Activated naive CD8-positive, alpha-beta T cell treated with anti-CD3 and anti-CD28 coated beads for 36 hours (primary cell): Measurements from ENCODE around the gene FAM184B. TPM values are rescaled to one million over a fixed set of nuclear protein-coding genes. Genes with fewer than 3 reads are reported as not detected.

Source experiments
- DNase-seq: peaks from one replicate; pipeline ENCODE4 v3.0.0; 2021
- H3K27ac Mint-ChIP-seq: one replicate; pipeline ENCODE4 v1.8.0; 2022; ENCODE audit warnings: mild to moderate bottlenecking, moderate library complexity, mixed read lengths
- H3K27me3 Mint-ChIP-seq: one replicate; pipeline ENCODE4 v1.8.0; 2022; ENCODE audit warnings: mild to moderate bottlenecking, mixed read lengths
- H3K36me3 Mint-ChIP-seq: one replicate; pipeline ENCODE4 v1.8.0; 2021; ENCODE audit warnings: mild to moderate bottlenecking, mixed read lengths
- H3K4me1 Mint-ChIP-seq: one replicate; pipeline ENCODE4 v1.8.0; 2021; ENCODE audit warnings: mixed read lengths
- H3K4me3 Mint-ChIP-seq: one replicate; pipeline ENCODE4 v1.8.0; 2022; ENCODE audit warnings: mild to moderate bottlenecking, moderate library complexity, mixed read lengths
- H3K9me3 Mint-ChIP-seq: one replicate; pipeline ENCODE4 v1.8.0; 2022; ENCODE audit warnings: mixed read lengths
- total RNA-seq, 2 experiments: library from RNA; stranded (reverse); gene quantifications; one replicate each; pipeline ENCODE4 v1.2.3, GENCODE V29; 2021

FAM184B gene
- total RNA-seq, 2 experiments from 2014 or later, result 0.04 TPM; not detected in 1

DNA sequence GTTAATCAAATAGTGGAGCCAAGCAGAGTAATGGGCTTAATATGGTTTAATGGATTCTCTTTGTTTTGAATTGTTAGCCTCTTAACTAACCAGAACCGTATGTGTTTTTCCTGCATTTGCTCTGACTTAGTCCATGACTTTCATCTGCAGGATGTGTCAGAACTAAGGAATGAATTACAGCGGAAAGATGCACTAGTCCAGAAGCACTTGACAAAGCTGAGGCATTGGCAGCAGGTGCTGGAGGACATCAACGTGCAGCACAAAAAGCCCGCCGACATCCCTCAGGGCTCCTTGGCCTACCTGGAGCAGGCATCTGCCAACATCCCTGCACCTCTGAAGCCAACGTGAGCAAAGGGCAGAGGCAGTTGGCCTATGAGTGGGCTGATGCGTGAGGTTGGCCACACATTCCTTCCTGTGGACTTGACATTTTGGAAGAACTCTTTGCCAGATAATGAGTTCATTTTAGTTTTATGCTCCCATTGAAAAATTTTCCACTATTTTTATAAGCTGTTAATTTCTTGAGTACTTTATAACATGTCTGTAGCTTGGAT lies 157.9 kb downstream of the FAM184B start:
- no peak for DNase-seq
- Mint-ChIP-seq H3K27ac (no peak overlapping the region), H3K36me3 (peaks cover 35% of the 10 kb centered on the region), H3K4me1 (peaks cover 13% of the 10 kb centered on the region), H3K27me3 (no peaks in the 10 kb centered on the region), H3K4me3 (no peak overlapping the region), H3K9me3 (no peaks in the 10 kb centered on the region)

DNA sequence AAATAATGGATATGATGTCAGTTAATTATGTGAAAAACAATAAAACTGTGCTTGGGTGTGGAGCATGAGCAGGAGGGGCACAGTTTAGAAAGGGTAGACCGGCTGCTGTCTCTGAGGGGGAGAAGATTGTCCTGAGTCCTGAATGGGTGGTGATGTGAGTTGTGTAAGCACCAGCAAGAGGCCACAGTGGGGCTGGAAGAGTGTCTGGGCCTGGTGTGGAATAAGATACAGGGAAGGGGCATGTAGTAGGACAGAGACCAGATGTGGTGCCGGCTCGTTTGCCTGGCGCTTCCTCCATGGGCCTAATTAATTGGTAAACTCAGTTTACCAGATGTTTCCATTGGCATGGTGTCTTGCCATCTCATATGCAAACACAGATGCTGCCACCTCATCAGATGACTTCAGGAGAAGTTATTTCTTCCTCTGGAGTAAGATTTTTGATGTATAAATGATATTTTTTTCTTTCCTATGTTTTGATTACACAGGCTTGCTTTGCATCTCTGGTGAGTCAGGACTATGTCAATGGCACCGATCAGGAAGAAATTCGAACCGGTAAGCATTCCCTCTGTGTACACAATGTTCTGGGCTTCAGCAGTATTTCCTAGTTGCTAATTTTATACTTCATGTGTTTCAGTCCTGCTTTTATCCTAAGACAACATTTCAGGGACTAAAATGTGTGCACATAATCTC lies 161.9 kb downstream of the FAM184B start:
- peak overlapping the region; percentile 6 for H3K27ac Mint-ChIP-seq
- no peak overlapping the region for H3K4me3 Mint-ChIP-seq
- H3K27me3 Mint-ChIP-seq, result no peaks in the 10 kb centered on the region
- H3K36me3 Mint-ChIP-seq, result peaks cover 31% of the 10 kb centered on the region
- H3K9me3 Mint-ChIP-seq, result no peaks in the 10 kb centered on the region
- no peak for DNase-seq
- H3K4me1 Mint-ChIP-seq, result peaks cover 30% of the 10 kb centered on the region

GRCh38 chr4:17618926-17619325 lies 162.5 kb downstream of the FAM184B start:
- Mint-ChIP-seq H3K27ac (peak overlapping the region; percentile 47), H3K27me3 (no peaks in the 10 kb centered on the region), H3K4me3 (no peak overlapping the region), H3K9me3 (no peaks in the 10 kb centered on the region), H3K4me1 (peaks cover 32% of the 10 kb centered on the region), H3K36me3 (peaks cover 28% of the 10 kb centered on the region)
- no peak for DNase-seq

- no peak for DNase-seq
- H3K4me1 Mint-ChIP-seq, result peaks cover 37% of the 10 kb centered on the region
- H3K27ac Mint-ChIP-seq, result no peak overlapping the region
- peaks cover 20% of the 10 kb centered on the region for H3K36me3 Mint-ChIP-seq
- H3K27me3 Mint-ChIP-seq, result no peaks in the 10 kb centered on the region
- peak overlapping the region; percentile 69 for H3K4me3 Mint-ChIP-seq
- H3K9me3 Mint-ChIP-seq, result no peaks in the 10 kb centered on the region
These were observed 165.1 kb downstream of the FAM184B start for GRCh38 chr4:17616283-17616682.

GRCh38 chr4:17614416-17615299 lies 166.8 kb downstream of the FAM184B start, which contains the start of gene MED28:
Gene MED28, plus strand, starts transcription at chr4:17614641. Its CDS starts 14 bp downstream, at chr4:17614655.
- Mint-ChIP-seq H3K27me3 (no peaks in the 10 kb centered on the region), H3K27ac (peak within 1 kb of the TSS; percentile 89), H3K36me3 (peaks cover 18% of the 10 kb centered on the region), H3K9me3 (no peaks in the 10 kb centered on the region), H3K4me3 (peak within 1 kb of the TSS; percentile 94), H3K4me1 (peaks cover 37% of the 10 kb centered on the region)
- peak; percentile 93 for DNase-seq

GRCh38 chr4:17613761-17614415 lies 167.5 kb downstream of the FAM184B start:
- no peaks in the 10 kb centered on the region for H3K27me3 Mint-ChIP-seq
- H3K4me3 Mint-ChIP-seq, result peak overlapping the region; percentile 94
- no peaks in the 10 kb centered on the region for H3K9me3 Mint-ChIP-seq
- H3K4me1 Mint-ChIP-seq, result peaks cover 30% of the 10 kb centered on the region
- peak overlapping the region; percentile 89 for H3K27ac Mint-ChIP-seq
- peaks cover 12% of the 10 kb centered on the region for H3K36me3 Mint-ChIP-seq
- peak; percentile 5 for DNase-seq

GRCh38 chr4:17605236-17605635 lies 176.2 kb downstream of the FAM184B start:
- no peak overlapping the region for H3K4me3 Mint-ChIP-seq
- H3K27me3 Mint-ChIP-seq, result no peaks in the 10 kb centered on the region
- no peaks in the 10 kb centered on the region for H3K9me3 Mint-ChIP-seq
- peaks cover 7% of the 10 kb centered on the region for H3K36me3 Mint-ChIP-seq
- peak overlapping the region; percentile 44 for H3K27ac Mint-ChIP-seq
- no peak for DNase-seq
- no peaks in the 10 kb centered on the region for H3K4me1 Mint-ChIP-seq

DNA sequence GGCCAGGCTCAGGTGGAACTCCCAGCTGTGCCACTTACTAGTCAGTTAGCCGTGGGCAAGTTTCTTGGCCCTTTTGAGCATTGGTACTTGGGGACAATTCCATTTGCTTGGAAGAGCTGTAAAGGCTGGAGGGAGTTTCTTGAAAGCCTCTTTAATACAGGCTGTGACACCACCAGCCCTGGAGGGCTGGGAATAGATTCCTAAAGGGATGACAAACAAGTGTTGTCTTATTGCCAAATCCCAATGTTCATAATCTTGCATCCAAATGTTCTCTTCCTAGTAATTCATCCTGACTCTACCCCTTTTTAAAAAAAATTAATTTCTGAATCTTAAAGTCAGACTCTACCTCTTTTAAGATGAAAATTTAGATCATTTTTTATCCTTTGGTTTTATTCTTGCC lies 181.6 kb downstream of the FAM184B start:
- Mint-ChIP-seq H3K27ac (no peak overlapping the region), H3K27me3 (no peaks in the 10 kb centered on the region), H3K4me3 (no peak overlapping the region), H3K36me3 (peaks cover 5% of the 10 kb centered on the region), H3K9me3 (no peaks in the 10 kb centered on the region), H3K4me1 (no peaks in the 10 kb centered on the region)
- no peak for DNase-seq

DNA sequence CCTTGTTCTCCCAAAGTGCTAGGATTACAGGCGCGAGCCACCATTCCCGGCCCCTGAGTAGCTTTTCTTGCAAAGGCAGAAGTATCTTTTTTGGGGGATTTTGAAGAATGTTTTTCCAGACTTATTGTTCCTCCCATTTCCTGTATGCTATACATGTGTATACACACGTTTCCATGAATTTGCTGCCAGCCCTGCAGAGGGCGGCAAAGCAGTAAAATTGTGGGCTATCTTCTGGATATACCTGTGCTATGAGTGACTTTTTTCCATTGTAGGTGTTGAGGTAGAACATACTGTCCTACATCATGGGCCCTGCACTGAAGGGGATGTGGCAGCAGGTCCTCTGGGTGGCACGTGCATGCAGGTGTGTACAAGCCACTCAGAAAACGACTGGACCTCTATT lies 183.9 kb downstream of the FAM184B start:
- no peak for DNase-seq
- no peak overlapping the region for H3K4me3 Mint-ChIP-seq
- H3K27me3 Mint-ChIP-seq, result no peaks in the 10 kb centered on the region
- H3K27ac Mint-ChIP-seq, result no peak overlapping the region
- no peaks in the 10 kb centered on the region for H3K9me3 Mint-ChIP-seq
- H3K4me1 Mint-ChIP-seq, result no peaks in the 10 kb centered on the region
- peaks cover 11% of the 10 kb centered on the region for H3K36me3 Mint-ChIP-seq

GRCh38 chr4:17595471-17596005 lies 185.9 kb downstream of the FAM184B start:
- Mint-ChIP-seq H3K36me3 (peaks cover 16% of the 10 kb centered on the region), H3K27me3 (no peaks in the 10 kb centered on the region)

GRCh38 chr4:17589355-17589754 lies 192.1 kb downstream of the FAM184B start:
- Mint-ChIP-seq H3K27ac (no peak overlapping the region), H3K9me3 (no peaks in the 10 kb centered on the region), H3K4me1 (peaks cover 7% of the 10 kb centered on the region), H3K36me3 (peaks cover 34% of the 10 kb centered on the region), H3K27me3 (no peaks in the 10 kb centered on the region), H3K4me3 (no peak overlapping the region)
- DNase-seq, result no peak

More at GRCh38 chr4:17595471-17596005, 185.9 kb downstream of the FAM184B start:
- DNase-seq, result no peak
- Mint-ChIP-seq H3K9me3 (no peaks in the 10 kb centered on the region), H3K4me1 (peaks cover 4% of the 10 kb centered on the region), H3K27ac (no peak overlapping the region), H3K4me3 (no peak overlapping the region)

DNA sequence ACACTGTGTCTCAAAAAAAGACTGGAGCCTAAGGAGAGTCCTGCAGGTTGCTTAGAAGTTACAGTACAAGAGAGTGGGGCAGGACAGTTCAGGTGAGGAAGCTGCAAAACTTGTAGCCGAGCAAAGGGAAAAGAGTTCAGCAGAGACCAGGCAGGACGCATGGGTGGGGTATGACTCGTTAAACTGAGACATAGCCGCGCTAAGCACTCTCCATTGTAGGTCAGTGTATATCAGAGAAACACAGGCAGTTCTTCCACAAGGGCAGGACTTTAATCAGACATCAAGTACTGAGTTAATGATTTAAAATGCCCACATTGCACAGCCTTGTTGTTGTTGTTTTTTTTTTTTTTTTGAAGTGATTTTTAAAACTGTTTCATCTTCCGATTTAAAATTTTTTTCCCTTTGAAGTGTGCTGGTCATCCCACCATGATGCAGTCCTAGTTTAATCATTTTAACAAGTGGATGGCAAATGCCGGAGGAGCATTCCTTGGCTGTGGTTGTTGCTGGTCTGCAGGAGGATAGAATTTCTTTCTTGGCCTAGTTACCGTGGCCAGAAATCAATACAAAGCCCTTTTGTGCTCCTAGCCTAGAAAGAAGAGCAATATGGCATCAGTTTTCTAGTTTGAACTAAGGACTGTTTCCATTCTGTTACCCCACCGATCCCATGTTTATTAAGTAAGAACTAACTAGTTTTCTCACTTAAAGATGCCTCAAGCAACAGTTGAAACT lies 194.2 kb downstream of the FAM184B start:
- Mint-ChIP-seq H3K4me3 (no peak overlapping the region), H3K27me3 (no peaks in the 10 kb centered on the region), H3K27ac (no peak overlapping the region), H3K9me3 (no peaks in the 10 kb centered on the region), H3K36me3 (peaks cover 31% of the 10 kb centered on the region), H3K4me1 (peaks cover 7% of the 10 kb centered on the region)
- no peak for DNase-seq

DNA sequence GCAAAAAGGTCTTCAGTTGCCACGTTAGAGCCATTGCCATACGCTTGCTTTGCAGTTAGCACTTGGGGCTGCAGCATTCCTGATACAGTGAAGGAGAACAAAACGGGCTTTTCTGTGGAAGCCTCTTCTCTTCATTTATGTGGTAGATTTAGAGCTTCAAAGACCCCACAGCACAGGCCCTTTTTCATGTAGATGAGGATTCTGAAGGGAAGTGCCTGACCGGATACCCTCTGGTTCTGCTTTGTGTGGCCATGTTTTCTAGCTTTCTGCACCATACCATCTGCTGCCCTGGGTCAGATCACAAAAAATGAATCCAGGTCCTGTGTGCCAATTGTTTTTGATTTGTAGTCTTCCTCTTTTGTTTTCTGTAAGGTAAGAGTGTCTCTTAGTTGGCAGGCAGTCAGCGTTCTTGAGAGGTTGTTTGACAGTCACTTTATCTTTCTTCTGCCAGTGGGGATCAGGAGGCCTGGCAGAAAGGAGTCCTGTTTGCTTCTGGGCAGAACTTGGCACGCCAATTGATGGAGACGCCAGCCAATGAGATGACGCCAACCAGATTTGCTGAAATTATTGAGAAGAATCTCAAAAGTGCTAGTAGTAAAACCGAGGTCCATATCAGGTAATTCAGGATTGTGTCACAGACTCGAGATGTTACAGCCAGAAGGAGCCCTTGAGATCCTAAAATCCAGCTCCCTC lies 196.8 kb downstream of the FAM184B start:
- no peaks in the 10 kb centered on the region for H3K9me3 Mint-ChIP-seq

GRCh38 chr4:17583941-17584340 lies 197.5 kb downstream of the FAM184B start:
- Mint-ChIP-seq H3K9me3 (no peaks in the 10 kb centered on the region), H3K27ac (no peak overlapping the region), H3K4me3 (no peak overlapping the region), H3K27me3 (no peaks in the 10 kb centered on the region), H3K4me1 (peaks cover 18% of the 10 kb centered on the region), H3K36me3 (peaks cover 31% of the 10 kb centered on the region)
- no peak for DNase-seq

More for the DNA sequence above, 196.8 kb downstream of the FAM184B start:
- H3K27me3 Mint-ChIP-seq, result no peaks in the 10 kb centered on the region
- DNase-seq, result no peak
- no peak overlapping the region for H3K4me3 Mint-ChIP-seq
- peaks cover 28% of the 10 kb centered on the region for H3K36me3 Mint-ChIP-seq
- no peak overlapping the region for H3K27ac Mint-ChIP-seq
- peaks cover 12% of the 10 kb centered on the region for H3K4me1 Mint-ChIP-seq
